ENCODE results near the gene C1QTNF5. TPM values are rescaled to one million over a fixed set of nuclear protein-coding genes. Genes with fewer than 3 reads are reported as not detected.

Gene C1QTNF5
- total RNA-seq, 2 experiments from 2014 or later = not detected

- Histone ChIP-seq H2AFZ (ENCODE audit: low read length) (no peak overlapping the region), H3K9me3 (ENCODE audit: low read length) (no peaks in the 10 kb centered on the region), H3K36me3 (ENCODE audit: insufficient read depth, low read length) (no peaks in the 10 kb centered on the region), H4K20me1 (ENCODE audit: insufficient read depth, low read length) (no peaks in the 10 kb centered on the region), H3K79me2 (ENCODE audit: insufficient read depth, low read depth, low read length) (no peaks in the 10 kb centered on the region), H3K4me3 (ENCODE audit: low read depth, low read length, poor library complexity, severe bottlenecking) (no peak overlapping the region), H3K4me2 (ENCODE audit: low read length) (no peak overlapping the region), H3K4me1 (ENCODE audit: insufficient read depth, low read length, poor library complexity, severe bottlenecking) (peaks cover 29% of the 10 kb centered on the region), H3K9me2 (ENCODE audit: insufficient read depth, low read length) (no peaks in the 10 kb centered on the region), H3K27ac (ENCODE audit: low read depth, low read length, poor library complexity, severe bottlenecking) (no peak overlapping the region)
- no peak for DNase-seq (ENCODE audit: low spot score)
- CTCF ChIA-PET (ENCODE audit: unreplicated experiment) = no interaction called here
- POLR2A ChIA-PET = no interaction called here
- TF ChIP-seq CTCF (conservative IDR thresholded peaks at IDR 0.05; ENCODE audit: low read length) (no peak), EZH2phosphoT487 (IDR thresholded peaks at IDR 0.05; ENCODE audit: borderline replicate concordance, low read depth, low read length) (no peak)
- no TSS peak for BruUV-seq (replicated peaks)
- intact Hi-C loops (cut with micrococcal nuclease; ENCODE audit: unreplicated experiment) = no loop called here
Observed at GRCh38 chr11:119342023-119342300, 1.3 kb upstream of the C1QTNF5 start.

GRCh38 chr11:119341222-119342022 lies 739 bp upstream of the C1QTNF5 start:
- no peak for DNase-seq (ENCODE audit: low spot score)
- Histone ChIP-seq H3K9me3 (ENCODE audit: low read length) (no peaks in the 10 kb centered on the region), H2AFZ (ENCODE audit: low read length) (no peak overlapping the region), H3K79me2 (ENCODE audit: insufficient read depth, low read depth, low read length) (no peaks in the 10 kb centered on the region), H3K4me3 (ENCODE audit: low read depth, low read length, poor library complexity, severe bottlenecking) (no peak overlapping the region), H3K36me3 (ENCODE audit: insufficient read depth, low read length) (peaks cover 3% of the 10 kb centered on the region; the same call in 1 of the 2 replicates), H3K27ac (ENCODE audit: low read depth, low read length, poor library complexity, severe bottlenecking) (no peak overlapping the region), H3K9me2 (ENCODE audit: insufficient read depth, low read length) (no peaks in the 10 kb centered on the region), H4K20me1 (ENCODE audit: insufficient read depth, low read length) (no peaks in the 10 kb centered on the region), H3K4me1 (ENCODE audit: insufficient read depth, low read length, poor library complexity, severe bottlenecking) (peaks cover 33% of the 10 kb centered on the region), H3K4me2 (ENCODE audit: low read length) (no peak overlapping the region)
- POLR2A ChIA-PET = interaction anchor here (0.8 kb wide), 1 partner anchor 64 kb away, joined by 4 read pairs; no protein-coding TSS in a partner anchor
- no TSS peak for BruUV-seq (replicated peaks)
- CTCF ChIA-PET (ENCODE audit: unreplicated experiment) = interaction anchor here (1.1 to 1.3 kb wide), 2 partner anchors 9 to 15 kb away, joined by 4 to 6 read pairs; no protein-coding TSS in a partner anchor
- TF ChIP-seq EZH2phosphoT487 (IDR thresholded peaks at IDR 0.05; ENCODE audit: borderline replicate concordance, low read depth, low read length) (no peak), CTCF (conservative IDR thresholded peaks at IDR 0.05; ENCODE audit: low read length) (no peak)
- intact Hi-C loops (cut with micrococcal nuclease; ENCODE audit: unreplicated experiment) = no loop called here
